Keratinocyte (primary cell): ENCODE measurements around the gene PRODH2.

Experiments used
- CTCF ChIP-seq, 3 experiments: IDR thresholded peaks in 1 of 3; conservative IDR thresholded peaks in 1 of 3; optimal IDR thresholded peaks in 1 of 3; 2 replicates in 2 of 3; 3 replicates in 1 of 3; pipeline versions ENCODE3 to v1.5.1; 2011; ENCODE audit warnings: low read length in 3 of 3, mild to moderate bottlenecking in 3 of 3, moderate library complexity in 2 of 3, control low read depth in 1 of 3, inconsistent platforms in 1 of 3; ENCODE audit not compliant: insufficient read depth in 2 of 3; ENCODE audit errors: extremely low read depth in 1 of 3
- EZH2 ChIP-seq: IDR thresholded peaks from one replicate; pipeline ENCODE4 v1.6.1; 2012; ENCODE audit warnings: inconsistent platforms, mild to moderate bottlenecking, low read length, moderate library complexity

- TF ChIP-seq CTCF (optimal IDR thresholded peaks at IDR 0.05 in 1 of 3, IDR thresholded peaks at IDR 0.05 in 1 of 3, conservative IDR thresholded peaks at IDR 0.05 in 1 of 3; ENCODE audit: extremely low read depth in 1 of 3, insufficient read depth in 2 of 3, low read length in 3 of 3) (no peak), EZH2 (no peak)
Observed at GRCh38 chr19:35816262-35816661, 3.6 kb upstream of the PRODH2 start.
